GM12892 (cell line): Measurements from ENCODE around the gene PARVG.

ENCODE experiments used
- DNase-seq: peaks from one replicate; pipeline ENCODE4 v3.0.0; 2011; ENCODE audit not compliant: insufficient read length
- FAIRE-seq: peaks from 2 replicates; lab custom pipeline; 2011; peaks lifted over from hg19 to GRCh38; lab: Jason Lieb, UNC
- POLR2A ChIP-seq: IDR thresholded peaks from 2 replicates; pipeline ENCODE4 v1.6.1; 2011; ENCODE audit warnings: low read depth, low read length, control low read depth
- POLR2AphosphoS5 ChIP-seq: IDR thresholded peaks from 2 replicates; pipeline ENCODE4 v1.6.1; 2011; ENCODE audit warnings: low read depth, low read length, control low read depth
- TAF1 ChIP-seq: IDR thresholded peaks from 2 replicates; pipeline ENCODE4 v1.6.1; 2011; ENCODE audit warnings: low read depth, mild to moderate bottlenecking, control low read depth, low read length, borderline replicate concordance

Gene PARVG

GRCh38 chr22:44202261-44202789 lies 21.6 kb downstream of the PARVG start:
- no peak for TF ChIP-seq TAF1
- TF ChIP-seq POLR2AphosphoS5 = no peak
- no peak for TF ChIP-seq POLR2A
- DNase-seq (no peak), FAIRE-seq (no peak)

- TF ChIP-seq POLR2A (no peak), TAF1 (no peak), POLR2AphosphoS5 (no peak)
- no peak for DNase-seq
- FAIRE-seq = no peak
These were observed 22.5 kb downstream of the PARVG start for GRCh38 chr22:44203203-44203602.

GRCh38 chr22:44204739-44205515 lies 24.2 kb downstream of the PARVG start:
- no peak for FAIRE-seq
- TF ChIP-seq POLR2AphosphoS5 = no peak
- TF ChIP-seq POLR2A = no peak
- TF ChIP-seq TAF1 = no peak

GRCh38 chr22:44205516-44206329 lies 25.0 kb downstream of the PARVG start:
- no peak for FAIRE-seq
- DNase-seq = no peak
- TF ChIP-seq POLR2AphosphoS5 (no peak), POLR2A (no peak), TAF1 (no peak)

More at GRCh38 chr22:44204739-44205515, 24.2 kb downstream of the PARVG start:
- no peak for DNase-seq

- no peak for DNase-seq
- FAIRE-seq = no peak
- no peak for TF ChIP-seq TAF1
- TF ChIP-seq POLR2AphosphoS5 = no peak
- TF ChIP-seq POLR2A = no peak
These were observed 25.6 kb downstream of the PARVG start for GRCh38 chr22:44206330-44206645.

- TF ChIP-seq POLR2AphosphoS5 = no peak
- no peak for TF ChIP-seq POLR2A
- TF ChIP-seq TAF1 = no peak
- no peak for DNase-seq
- no peak for FAIRE-seq
These were observed 26.0 kb downstream of the PARVG start for GRCh38 chr22:44206696-44207095.

- FAIRE-seq (no peak), DNase-seq (no peak)
- TF ChIP-seq POLR2AphosphoS5 = no peak
- no peak for TF ChIP-seq POLR2A
- no peak for TF ChIP-seq TAF1
These were observed 26.7 kb downstream of the PARVG start for GRCh38 chr22:44207173-44207980.

- FAIRE-seq (no peak), DNase-seq (no peak)
- TF ChIP-seq POLR2AphosphoS5 = no peak
- TF ChIP-seq POLR2A = no peak
- no peak for TF ChIP-seq TAF1
These were observed 27.2 kb downstream of the PARVG start for GRCh38 chr22:44207981-44208317.

- TF ChIP-seq POLR2A = no peak
- TF ChIP-seq POLR2AphosphoS5 = no peak
- no peak for TF ChIP-seq TAF1
- FAIRE-seq (no peak), DNase-seq (no peak)
These were observed 28.6 kb downstream of the PARVG start for GRCh38 chr22:44209343-44209742.

GRCh38 chr22:44210722-44211121 lies 30.0 kb downstream of the PARVG start:
- FAIRE-seq (no peak), DNase-seq (no peak)

More at GRCh38 chr22:44210722-44211121, 30.0 kb downstream of the PARVG start:
- TF ChIP-seq TAF1 (no peak), POLR2A (no peak), POLR2AphosphoS5 (no peak)
